Esophagus (tissue), 2 donors: Measurements from ENCODE around the gene MYCN. TPM values are rescaled to one million over a fixed set of nuclear protein-coding genes. Genes with fewer than 3 reads are reported as not detected.

Source experiments
- H3K27ac ChIP-seq, 2 donors: one replicate each; pipeline ENCODE4 v1.5.1; 2013; ENCODE audit warnings: low read depth in 2 of 2, mild to moderate bottlenecking in 2 of 2, inconsistent platforms in 1 of 2, low read length in 1 of 2, moderate library complexity in 1 of 2
- H3K27me3 ChIP-seq, 2 donors: one replicate each; pipeline ENCODE4 v1.6.1; 2013; ENCODE audit warnings: low read length in 2 of 2, control low read depth in 1 of 2, mild to moderate bottlenecking in 1 of 2; ENCODE audit not compliant: insufficient read depth in 2 of 2, control insufficient read depth in 1 of 2
- H3K36me3 ChIP-seq, 2 donors: one replicate each; pipeline ENCODE4 v1.6.1; 2013; ENCODE audit warnings: low read length in 1 of 2; ENCODE audit not compliant: control insufficient read depth in 2 of 2, insufficient read depth in 2 of 2
- H3K4me1 ChIP-seq, 2 donors: one replicate each; pipeline ENCODE4 v1.6.1; 2013; ENCODE audit warnings: low read length in 1 of 2; ENCODE audit not compliant: control insufficient read depth in 2 of 2, insufficient read depth in 2 of 2
- H3K4me3 ChIP-seq, 2 donors: one replicate each; pipeline ENCODE4 v1.5.1; 2013; ENCODE audit warnings: low read length in 2 of 2, mild to moderate bottlenecking in 2 of 2, low read depth in 1 of 2, moderate library complexity in 1 of 2
- H3K9me3 ChIP-seq, 2 donors: one replicate each; pipeline ENCODE4 v1.6.1; 2013; ENCODE audit warnings: mild to moderate bottlenecking in 2 of 2, low read depth in 1 of 2, low read length in 1 of 2, moderate library complexity in 1 of 2; ENCODE audit not compliant: control insufficient read depth in 2 of 2, insufficient read depth in 1 of 2
- WGBS, 2 donors: extraction: QIAGEN DNeasy Blood & Tissue Kit; methylation state at CpG; one replicate each; pipeline ENCODE4 v1.1.7; 2013; 5-methylcytosine and 5-hydroxymethylcytosine counted together
- polyA plus RNA-seq, 2 donors: library from polyadenylated mRNA; stranded (reverse); fragments of 200-250 nt; gene quantifications; one replicate each; pipeline ENCODE4 v1.2.3, GENCODE V29; 2013
- donor health status: healthy with polysubstance abuse.
- donor health status: Bipolar disorder and iron deficiency.

The MYCN gene
- polyA plus RNA-seq, 2 donors = 0.49 to 0.51 TPM

- H3K36me3 ChIP-seq = no peaks in the 10 kb centered on the region
- no peaks in the 10 kb centered on the region for H3K4me1 ChIP-seq
- H3K4me3 ChIP-seq = no peak overlapping the region
- no peaks in the 10 kb centered on the region for H3K27me3 ChIP-seq
- H3K9me3 ChIP-seq = no peaks in the 10 kb centered on the region
- no peak overlapping the region for H3K27ac ChIP-seq
- WGBS, 2 donors = 78 to 86% methylated on average over 5 of the region's 5 CpGs
These were observed 34.4 kb downstream of the MYCN start for GRCh38 chr2:15974565-15975260.

- Histone ChIP-seq H3K9me3 (no peaks in the 10 kb centered on the region), H3K36me3 (no peaks in the 10 kb centered on the region), H3K27ac (no peak overlapping the region), H3K4me1 (no peaks in the 10 kb centered on the region), H3K27me3 (no peaks in the 10 kb centered on the region), H3K4me3 (no peak overlapping the region)
- 95 to 96% methylated on average over 3 of the region's 3 CpGs for WGBS, 2 donors
These were observed 34.9 kb downstream of the MYCN start for GRCh38 chr2:15975261-15975600.

DNA sequence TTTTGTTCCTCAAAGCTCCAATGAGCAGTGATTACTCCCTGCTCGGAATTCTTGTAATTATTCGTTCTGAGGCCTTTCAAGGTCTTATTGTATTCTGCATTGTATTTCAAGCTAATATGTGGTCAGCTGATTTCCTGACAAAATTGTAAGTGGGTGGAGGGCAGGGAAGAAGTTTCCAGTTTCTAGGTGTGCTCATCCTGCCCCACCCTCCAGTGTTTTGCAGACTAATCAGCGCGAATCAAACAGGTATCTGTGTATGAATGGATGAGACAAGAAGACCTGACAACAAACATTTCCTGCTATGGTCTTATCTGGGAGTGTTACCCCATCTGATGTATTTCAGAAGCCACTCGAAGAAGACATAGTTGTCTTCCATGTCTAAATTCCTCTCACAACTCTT is 35.3 kb downstream of the MYCN start:
- H3K27me3 ChIP-seq = no peaks in the 10 kb centered on the region
- no peaks in the 10 kb centered on the region for H3K36me3 ChIP-seq
- H3K27ac ChIP-seq = no peak overlapping the region
- H3K9me3 ChIP-seq = no peaks in the 10 kb centered on the region
- H3K4me1 ChIP-seq = no peaks in the 10 kb centered on the region
- 89% methylated on average over 5 of the region's 5 CpGs for WGBS, 2 donors
- no peak overlapping the region for H3K4me3 ChIP-seq

DNA sequence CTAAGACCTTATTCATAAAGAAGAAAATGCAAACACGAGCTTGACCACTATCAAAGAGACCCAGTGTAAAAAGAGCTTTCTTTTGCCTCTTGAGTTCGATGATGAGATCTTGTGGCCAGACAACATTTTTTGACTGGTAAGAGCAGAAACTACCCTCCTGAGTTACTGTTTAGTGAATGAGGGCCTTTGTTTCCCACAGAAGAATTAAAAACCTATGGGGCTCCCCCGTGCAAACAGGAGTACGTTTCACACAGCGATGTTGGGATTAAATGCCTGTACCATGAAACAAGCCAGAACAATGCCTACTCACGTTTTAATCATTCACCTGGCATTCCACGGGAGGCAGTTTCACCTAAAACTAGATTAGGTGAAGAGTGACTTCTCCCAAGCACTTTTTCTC is 36.0 kb downstream of the MYCN start:
- no peaks in the 10 kb centered on the region for H3K36me3 ChIP-seq
- H3K4me3 ChIP-seq = no peak overlapping the region
- no peaks in the 10 kb centered on the region for H3K9me3 ChIP-seq
- H3K27me3 ChIP-seq = no peaks in the 10 kb centered on the region
- 63 to 68% methylated on average over 7 of the region's 7 CpGs for WGBS, 2 donors
- H3K27ac ChIP-seq = no peak overlapping the region
- no peaks in the 10 kb centered on the region for H3K4me1 ChIP-seq

GRCh38 chr2:15979051-15979758 is 38.9 kb downstream of the MYCN start:
- no peaks in the 10 kb centered on the region for H3K27me3 ChIP-seq
- peaks cover 0 to 2% of the 10 kb centered on the region in 2 donors for H3K4me1 ChIP-seq
- H3K27ac ChIP-seq = no peak overlapping the region
- no peaks in the 10 kb centered on the region for H3K9me3 ChIP-seq
- no peaks in the 10 kb centered on the region for H3K36me3 ChIP-seq
- no peak overlapping the region for H3K4me3 ChIP-seq
- WGBS, 2 donors = 69 to 74% methylated on average over 9 of the region's 9 CpGs

DNA sequence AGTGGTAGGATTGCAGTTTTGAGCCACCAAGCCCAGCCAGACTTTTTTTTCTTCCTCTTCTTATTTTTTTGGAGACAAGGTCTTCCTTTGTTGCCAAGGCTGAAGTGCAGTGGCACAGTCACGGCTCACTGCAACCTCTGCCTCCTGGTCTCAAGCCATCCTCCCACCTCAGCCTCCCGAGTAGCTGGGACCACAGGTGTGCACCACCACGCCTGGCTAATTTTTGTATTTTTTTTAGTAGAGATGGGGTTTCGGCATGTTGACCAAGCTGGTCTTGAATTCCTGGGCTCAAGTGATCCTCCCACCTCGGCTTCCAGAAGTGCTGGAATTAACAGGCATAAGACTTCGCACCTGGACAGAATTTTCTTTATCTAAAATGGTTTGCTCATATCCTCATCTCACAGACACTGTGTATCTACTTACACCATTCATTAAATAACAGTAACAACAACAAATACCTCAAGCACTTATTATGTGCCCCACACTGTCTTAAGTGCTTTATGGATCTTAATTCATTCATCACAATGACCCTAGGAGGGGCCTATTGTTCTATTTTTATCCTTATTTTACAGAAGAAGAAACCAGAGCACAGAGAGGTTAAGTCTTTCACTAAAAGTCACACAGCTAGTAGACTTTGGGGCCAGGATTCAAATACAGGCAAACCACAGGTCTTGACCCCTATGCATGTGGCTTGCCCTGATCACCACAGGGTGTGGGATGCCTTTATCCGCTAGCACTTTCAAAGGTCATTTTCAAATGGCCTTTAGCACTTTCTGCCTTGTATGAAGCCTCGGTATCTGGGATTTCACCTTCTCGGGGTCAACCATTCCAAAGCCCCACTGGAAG is 39.6 kb downstream of the MYCN start:
- no peaks in the 10 kb centered on the region for H3K36me3 ChIP-seq
- H3K27me3 ChIP-seq = no peaks in the 10 kb centered on the region
- no peak overlapping the region for H3K27ac ChIP-seq
- no peaks in the 10 kb centered on the region for H3K9me3 ChIP-seq
- WGBS, 2 donors = 83 to 88% methylated on average over 9 of the region's 9 CpGs
- no peak overlapping the region for H3K4me3 ChIP-seq
- peaks cover 0 to 2% of the 10 kb centered on the region in 2 donors for H3K4me1 ChIP-seq

GRCh38 chr2:15980605-15981098 is 40.3 kb downstream of the MYCN start:
- no peaks in the 10 kb centered on the region for H3K36me3 ChIP-seq
- peaks cover 0 to 2% of the 10 kb centered on the region in 2 donors for H3K4me1 ChIP-seq
- H3K27ac ChIP-seq = no peak overlapping the region
- 82 to 88% methylated on average over 14 of the region's 14 CpGs for WGBS, 2 donors
- no peaks in the 10 kb centered on the region for H3K9me3 ChIP-seq
- H3K27me3 ChIP-seq = no peaks in the 10 kb centered on the region
- no peak overlapping the region for H3K4me3 ChIP-seq

GRCh38 chr2:15981646-15982045 is 41.3 kb downstream of the MYCN start:
- Histone ChIP-seq H3K36me3 (no peaks in the 10 kb centered on the region), H3K27ac (no peak overlapping the region), H3K4me1 (peaks cover 0 to 2% of the 10 kb centered on the region in 2 donors), H3K9me3 (no peaks in the 10 kb centered on the region), H3K4me3 (no peak overlapping the region), H3K27me3 (no peaks in the 10 kb centered on the region)
- WGBS, 2 donors = 96% methylated on average over 8 of the region's 8 CpGs

DNA sequence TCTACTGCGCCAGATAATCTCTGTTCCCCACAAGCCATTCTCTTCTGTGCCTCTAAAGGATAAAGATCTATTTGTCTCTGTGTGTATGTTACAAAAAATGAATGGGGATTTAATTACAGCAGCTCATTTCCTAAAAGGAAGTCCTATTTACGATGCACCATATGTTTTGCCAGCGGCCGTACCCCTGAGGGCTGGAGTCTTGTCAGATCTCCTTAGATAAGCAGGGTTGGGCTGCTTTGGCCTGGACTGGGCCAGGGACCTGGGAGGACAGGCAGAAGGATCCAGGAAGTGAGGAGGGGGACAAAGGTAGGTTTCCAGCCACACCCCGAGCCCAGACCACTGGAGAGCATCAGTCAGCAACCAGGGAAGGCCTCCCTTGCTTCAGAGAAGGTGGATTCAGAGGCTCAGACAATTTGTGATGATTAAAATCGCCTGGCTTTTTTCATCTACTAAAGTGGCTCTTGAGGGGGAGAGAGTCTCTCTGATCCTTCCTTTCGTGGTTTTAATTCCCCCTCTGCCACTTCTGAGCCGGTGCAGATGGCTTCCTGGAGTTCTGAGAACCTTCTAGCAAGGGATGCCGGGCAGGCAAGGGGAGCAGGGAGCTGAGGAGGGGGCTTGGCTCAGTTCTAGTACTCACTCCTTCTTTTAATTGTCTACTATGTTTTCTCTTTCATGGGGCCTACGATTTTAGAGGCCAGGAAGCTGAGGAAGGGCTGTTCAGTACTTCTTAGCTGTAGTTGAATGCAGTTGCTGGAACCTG is 42.1 kb downstream of the MYCN start:
- H3K27ac ChIP-seq = no peak overlapping the region
- no peak overlapping the region for H3K4me3 ChIP-seq
- 62 to 63% methylated on average over 10 of the region's 10 CpGs for WGBS, 2 donors
- H3K27me3 ChIP-seq = no peaks in the 10 kb centered on the region
- no peaks in the 10 kb centered on the region for H3K9me3 ChIP-seq
- H3K36me3 ChIP-seq = no peaks in the 10 kb centered on the region
- H3K4me1 ChIP-seq = peaks cover 0 to 2% of the 10 kb centered on the region in 2 donors
